ENCODE results near the gene CUX1. TPM values are rescaled to one million over a fixed set of nuclear protein-coding genes. Genes with fewer than 3 reads are reported as not detected.
"Not testable (repeated sequence)": the region's sequence is repeated elsewhere in the genome, so short reads cannot be mapped to it uniquely, and the experiment has no call there.

CUX1 gene
- polyA plus RNA-seq, 1 donor, result 43.6 TPM

GRCh38 chr7:101869901-101870290 lies 52.5 kb downstream of the CUX1 start:
- DNase-seq, result no peak

GRCh38 chr7:101870361-101871062 lies 53.1 kb downstream of the CUX1 start:
- DNase-seq, result no peak

GRCh38 chr7:101871351-101871750 lies 53.9 kb downstream of the CUX1 start:
- no peak for DNase-seq

GRCh38 chr7:101874028-101874427 lies 56.6 kb downstream of the CUX1 start:
- DNase-seq, result no peak

- no peak for DNase-seq
These were observed 57.9 kb downstream of the CUX1 start for GRCh38 chr7:101875283-101875846.

- no peak for DNase-seq
These were observed 60.6 kb downstream of the CUX1 start for GRCh38 chr7:101877882-101878591.

- no peak for DNase-seq
These were observed 61.5 kb downstream of the CUX1 start for GRCh38 chr7:101878938-101879337.

GRCh38 chr7:101879565-101879964 lies 62.1 kb downstream of the CUX1 start:
- no peak for DNase-seq

GRCh38 chr7:101880282-101881054 lies 63.0 kb downstream of the CUX1 start:
- no peak for DNase-seq

GRCh38 chr7:101882005-101882421 lies 64.6 kb downstream of the CUX1 start:
- no peak for DNase-seq

- peak; percentile 58 for DNase-seq
These were observed 65.5 kb downstream of the CUX1 start for GRCh38 chr7:101882595-101883564.

- no peak for DNase-seq
These were observed 67.5 kb downstream of the CUX1 start for GRCh38 chr7:101884671-101885596.

- DNase-seq, result no peak
These were observed 68.2 kb downstream of the CUX1 start for GRCh38 chr7:101885597-101885955.

GRCh38 chr7:101887352-101887751 lies 69.9 kb downstream of the CUX1 start:
- not testable (repeated sequence) for DNase-seq

GRCh38 chr7:101888564-101888963 lies 71.1 kb downstream of the CUX1 start:
- DNase-seq, result not testable (repeated sequence)

GRCh38 chr7:101890749-101891523 lies 73.5 kb downstream of the CUX1 start:
- no peak for DNase-seq

GRCh38 chr7:101891936-101892640 lies 74.7 kb downstream of the CUX1 start:
- DNase-seq, result no peak

- DNase-seq, result no peak
These were observed 76.1 kb downstream of the CUX1 start for GRCh38 chr7:101893341-101894082.
